NCI-H1694 treated with DMSO at 0.1 percent for 48 hours (cell line): Measurements from ENCODE around the gene CFAP251.

ENCODE experiments used
- DNase-seq: peaks from one replicate; lab custom pipeline; 2025; lab: John Stamatoyannopoulos, UW

Gene CFAP251

GRCh38 chr12:121949648-121950397 lies 31.4 kb downstream of the CFAP251 start:
- DNase-seq, result no peak

- no peak for DNase-seq
Measured at GRCh38 chr12:121953117-121953692, 34.8 kb downstream of the CFAP251 start.

GRCh38 chr12:121953695-121954094 lies 35.3 kb downstream of the CFAP251 start:
- DNase-seq, result no peak

GRCh38 chr12:121955258-121956237 lies 37.2 kb downstream of the CFAP251 start:
- DNase-seq, result no peak

GRCh38 chr12:121957861-121958515 lies 39.6 kb downstream of the CFAP251 start:
- DNase-seq, result no peak

- no peak for DNase-seq
Measured at GRCh38 chr12:121958541-121959240, 40.3 kb downstream of the CFAP251 start.

- no peak for DNase-seq
Measured at GRCh38 chr12:121960541-121960940, 42.1 kb downstream of the CFAP251 start.

GRCh38 chr12:121961195-121961879 lies 42.9 kb downstream of the CFAP251 start:
- no peak for DNase-seq

- DNase-seq, result no peak
Measured at GRCh38 chr12:121963341-121964018, 45.1 kb downstream of the CFAP251 start.

GRCh38 chr12:121964813-121965643 lies 46.6 kb downstream of the CFAP251 start:
- DNase-seq, result no peak

- no peak for DNase-seq
Measured at GRCh38 chr12:121966959-121967358, 48.6 kb downstream of the CFAP251 start.

GRCh38 chr12:121968876-121969275 lies 50.5 kb downstream of the CFAP251 start:
- no peak for DNase-seq

- no peak for DNase-seq
Measured at GRCh38 chr12:121969726-121970125, 51.3 kb downstream of the CFAP251 start.

- no peak for DNase-seq
Measured at GRCh38 chr12:121970581-121971300, 52.3 kb downstream of the CFAP251 start.

- DNase-seq, result no peak
Measured at GRCh38 chr12:121974026-121974985, 55.9 kb downstream of the CFAP251 start.

GRCh38 chr12:121975021-121975420 lies 56.6 kb downstream of the CFAP251 start:
- no peak for DNase-seq

GRCh38 chr12:121976950-121977349 lies 58.6 kb downstream of the CFAP251 start:
- peak; percentile 46 for DNase-seq
